Loucy (cell line): ENCODE results near the gene ARL8B.
"Not testable (repeated sequence)": the region's sequence is repeated elsewhere in the genome, so short reads cannot be mapped to it uniquely, and the experiment has no call there.

Experiments
- H2AFZ ChIP-seq: fragments of 200-600 bp; sonication (generic); 2 replicates; pipeline ENCODE4 v1.6.0; 2016; ENCODE audit warnings: antibody characterized with exemption, mild to moderate bottlenecking, low read length, moderate library complexity
- H3F3A ChIP-seq: fragments of 200-600 bp; 2 replicates; pipeline ENCODE4 v1.6.0; 2016; ENCODE audit warnings: antibody characterized with exemption, low read depth, mild to moderate bottlenecking
- H3K27me3 ChIP-seq: fragments of 200-600 bp; sonication (generic); 2 replicates; pipeline ENCODE4 v1.6.1; 2014; ENCODE audit warnings: low read length, mild to moderate bottlenecking; ENCODE audit not compliant: insufficient read depth, poor library complexity, severe bottlenecking
- H3K36me3 ChIP-seq: fragments of 200-600 bp; sonication (generic); 2 replicates; pipeline ENCODE4 v1.6.1; 2016; ENCODE audit warnings: low read length; ENCODE audit not compliant: insufficient read depth
- H3K4me1 ChIP-seq: fragments of 200-600 bp; sonication (generic); 2 replicates; pipeline ENCODE4 v1.5.1; 2014; ENCODE audit warnings: low read length, mild to moderate bottlenecking; ENCODE audit not compliant: insufficient read depth, poor library complexity, severe bottlenecking
- H3K4me2 ChIP-seq: fragments of 200-600 bp; sonication (generic); 2 replicates; pipeline ENCODE4 v1.6.0; 2014; ENCODE audit warnings: antibody characterized with exemption, low read length, low read depth, mild to moderate bottlenecking; ENCODE audit not compliant: poor library complexity, severe bottlenecking
- H3K4me3 ChIP-seq: fragments of 200-600 bp; sonication (generic); 2 replicates; pipeline ENCODE4 v1.5.1; 2014; ENCODE audit warnings: low read length, mild to moderate bottlenecking, mixed read lengths; ENCODE audit not compliant: poor library complexity, severe bottlenecking
- H3K79me2 ChIP-seq: fragments of 200-600 bp; sonication (generic); 2 replicates; pipeline ENCODE4 v1.6.1; 2014; ENCODE audit warnings: low read length; ENCODE audit not compliant: insufficient read depth
- H3K9ac ChIP-seq: fragments of 200-600 bp; sonication (generic); 2 replicates; pipeline ENCODE4 v1.6.0; 2014; ENCODE audit warnings: mild to moderate bottlenecking, low read depth, low read length, moderate library complexity; ENCODE audit not compliant: poor library complexity, severe bottlenecking
- H3K9me2 ChIP-seq: fragments of 200-600 bp; sonication (generic); replicated peaks from 2 replicates; pipeline ENCODE4 v1.6.1; 2016; ENCODE audit warnings: low read depth, low read length, mixed read lengths
- H3K9me3 ChIP-seq: fragments of 200-600 bp; sonication (generic); 2 replicates; pipeline ENCODE4 v1.6.1; 2014; ENCODE audit warnings: mild to moderate bottlenecking, antibody characterized with exemption, low read length, low read depth; ENCODE audit not compliant: insufficient read depth
- H4K20me1 ChIP-seq: fragments of 200-600 bp; sonication (generic); 2 replicates; pipeline ENCODE4 v1.6.0; 2014; ENCODE audit warnings: antibody characterized with exemption, low read length, mild to moderate bottlenecking; ENCODE audit not compliant: insufficient read depth, poor library complexity, severe bottlenecking
- CTCF ChIP-seq: fragments of 200-600 bp; sonication (generic); conservative IDR thresholded peaks from 2 replicates; pipeline ENCODE4 v1.5.1; 2014; ENCODE audit warnings: mild to moderate bottlenecking, antibody characterized with exemption, low read length
- EZH2phosphoT487 ChIP-seq: fragments of 200-600 bp; IDR thresholded peaks from 2 replicates; pipeline ENCODE4 v1.6.1; 2018; ENCODE audit warnings: antibody characterized with exemption, mild to moderate bottlenecking, moderate library complexity, borderline replicate concordance

ARL8B gene

DNA sequence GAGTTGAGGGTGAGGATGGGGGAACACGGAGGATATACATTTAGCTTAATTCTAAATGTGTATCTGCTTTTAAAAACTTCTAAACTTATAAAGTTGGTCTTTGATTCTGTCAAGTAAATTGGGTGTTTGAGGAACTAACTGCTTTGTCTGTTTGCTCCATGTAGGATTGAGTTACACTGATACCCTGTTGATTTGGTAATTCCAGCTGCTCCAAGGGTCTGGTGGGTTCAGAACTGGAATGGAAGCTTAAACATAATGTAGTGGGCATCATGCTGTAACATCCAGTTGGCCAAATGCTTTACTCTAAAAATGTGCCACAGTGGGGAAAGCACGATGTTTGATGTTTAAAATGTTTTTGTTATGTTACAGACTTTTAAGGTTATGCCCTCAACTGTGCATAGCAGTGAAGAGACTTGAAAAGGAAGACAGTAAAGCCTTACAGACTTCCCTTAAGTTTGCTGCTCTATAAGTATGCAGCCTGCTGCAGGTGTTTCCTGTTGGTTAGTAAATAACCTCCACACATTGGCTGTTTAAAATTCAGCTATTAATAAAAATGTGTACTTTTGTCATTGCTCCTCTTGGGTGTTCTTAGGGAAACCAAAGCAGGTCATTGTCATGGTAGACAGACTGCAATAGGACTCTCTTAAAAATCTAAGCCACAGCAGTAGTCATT is 59.5 kb downstream of the ARL8B start:
- no peaks in the 10 kb centered on the region for H3K27me3 ChIP-seq
- no peaks in the 10 kb centered on the region for H4K20me1 ChIP-seq
- H3K4me2 ChIP-seq = peak overlapping the region; percentile 77
- 0 out of 2 replicates have a peak, but pooled peaks cover 5% of the 10 kb centered on the region for H3K79me2 ChIP-seq
- no peak for TF ChIP-seq EZH2phosphoT487
- TF ChIP-seq CTCF = no peak
- no peaks in the 10 kb centered on the region for H3K9me2 ChIP-seq
- no peak overlapping the region for H2AFZ ChIP-seq
- H3K36me3 ChIP-seq = peaks cover 33% of the 10 kb centered on the region
- H3K9me3 ChIP-seq = no peaks in the 10 kb centered on the region
- H3F3A ChIP-seq = peaks cover 18% of the 10 kb centered on the region
- H3K4me3 ChIP-seq = peak overlapping the region; percentile 62
- H3K9ac ChIP-seq = peak overlapping the region; percentile 72
- peaks cover 72% of the 10 kb centered on the region for H3K4me1 ChIP-seq

- H3F3A ChIP-seq = peaks cover 18% of the 10 kb centered on the region
- peaks cover 17% of the 10 kb centered on the region for H3K79me2 ChIP-seq
These were observed 61.6 kb downstream of the ARL8B start for GRCh38 chr3:5183714-5184113.

DNA sequence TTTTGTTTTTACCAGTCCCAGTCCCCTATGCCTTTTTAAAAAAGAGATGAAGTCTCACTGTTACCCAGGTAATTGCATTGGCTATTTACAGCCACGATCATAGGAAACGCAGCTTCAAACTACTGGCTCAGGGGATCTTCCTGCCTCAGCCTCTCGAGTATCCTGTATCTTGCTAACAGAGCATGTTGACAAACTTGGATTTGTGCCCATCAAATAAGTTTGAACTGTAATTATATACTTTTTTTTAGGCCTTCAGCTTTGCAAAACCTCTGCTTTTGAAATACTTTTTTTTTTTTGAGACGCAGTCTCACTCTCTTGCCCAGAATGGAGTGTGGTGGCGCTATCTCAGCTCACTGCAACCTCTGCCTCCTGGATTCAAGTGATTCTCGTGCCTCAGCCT is 62.4 kb downstream of the ARL8B start:
- Histone ChIP-seq H3K4me2 (peak overlapping the region; percentile 14), H3K9ac (no peak overlapping the region), H3F3A (peaks cover 18% of the 10 kb centered on the region), H2AFZ (no peak overlapping the region), H3K4me1 (peaks cover 71% of the 10 kb centered on the region), H3K79me2 (peaks cover 25% of the 10 kb centered on the region), H4K20me1 (peaks cover 18% of the 10 kb centered on the region), H3K36me3 (peaks cover 7% of the 10 kb centered on the region), H3K9me2 (no peaks in the 10 kb centered on the region), H3K9me3 (no peaks in the 10 kb centered on the region), H3K27me3 (peaks cover 6% of the 10 kb centered on the region), H3K4me3 (no peak overlapping the region)
- TF ChIP-seq EZH2phosphoT487 (no peak), CTCF (no peak)

More at GRCh38 chr3:5183714-5184113, 61.6 kb downstream of the ARL8B start:
- not testable (repeated sequence) for H2AFZ ChIP-seq, H3K4me3 ChIP-seq, H3K9me3 ChIP-seq, H3K9ac ChIP-seq, H3K4me2 ChIP-seq, H3K9me2 ChIP-seq, H3K27me3 ChIP-seq
- Histone ChIP-seq H3K36me3 (peaks cover 14% of the 10 kb centered on the region), H4K20me1 (peaks cover 11% of the 10 kb centered on the region), H3K4me1 (peaks cover 75% of the 10 kb centered on the region)
